Measurements from ENCODE around the gene ST7. TPM values are rescaled to one million over a fixed set of nuclear protein-coding genes. Genes with fewer than 3 reads are reported as not detected.
A peak's percentile ranks its signal among the peaks of the same experiment; 100 is the strongest.

The ST7 gene
- total RNA-seq, 1 experiment from 2014 or later = 9.7 TPM

DNA sequence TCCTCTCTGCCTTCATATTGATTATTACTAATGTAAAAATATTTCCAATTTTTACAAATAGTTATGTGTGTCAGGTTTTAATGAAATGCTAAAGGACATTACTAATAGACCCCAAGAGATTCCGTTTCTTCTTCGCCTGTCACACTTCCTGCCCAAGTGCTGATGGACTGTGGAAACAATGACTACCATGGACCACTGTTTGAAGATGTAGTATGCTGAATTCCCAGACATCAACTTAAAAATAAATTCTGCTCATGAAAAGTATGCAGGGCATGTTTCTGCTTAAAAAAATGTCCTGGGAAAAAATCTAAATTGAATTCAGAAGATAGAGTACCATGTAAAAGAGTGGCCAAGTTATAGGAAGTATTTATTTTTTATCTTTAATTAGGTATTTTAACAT lies 52.1 kb downstream of the ST7 start:
- DNase-seq = no peak

DNA sequence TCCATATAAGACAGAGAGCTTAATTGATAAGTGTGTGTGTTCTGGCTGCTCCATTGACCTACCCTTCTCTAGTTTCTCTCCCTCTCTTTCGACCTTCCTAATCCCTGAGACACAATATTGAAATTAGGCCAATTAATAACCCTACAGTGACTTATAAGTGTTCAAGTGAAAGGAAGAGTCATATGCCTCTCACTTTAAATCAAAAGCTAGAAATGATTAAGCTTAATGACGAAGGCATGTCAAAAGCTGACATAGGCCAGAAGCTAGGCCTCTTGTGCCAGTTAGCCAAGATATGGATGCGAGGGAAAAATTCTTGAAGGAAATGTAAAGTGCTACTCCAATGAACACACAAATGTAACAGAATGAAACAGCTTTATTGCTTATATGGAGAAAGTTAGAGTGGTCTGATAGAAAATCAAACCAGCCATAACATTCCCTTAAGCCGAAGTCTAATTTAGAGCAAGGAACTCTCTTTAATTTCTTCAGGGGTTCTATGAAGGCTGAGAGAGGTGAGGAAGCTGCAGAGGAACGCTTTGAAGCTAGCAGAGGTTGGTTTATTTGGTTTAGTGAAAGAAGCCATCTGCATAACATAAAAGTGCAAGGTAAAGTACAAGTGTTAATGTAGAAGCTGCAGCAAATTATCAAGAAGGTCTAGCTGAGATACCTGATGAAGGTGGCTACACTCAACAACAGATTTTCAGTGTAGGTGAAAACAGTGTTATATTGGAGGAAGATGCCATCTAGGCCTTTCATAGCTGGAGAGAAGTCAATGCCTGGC lies 53.8 kb downstream of the ST7 start:
- H3K4me3 ChIP-seq (ENCODE audit: insufficient read depth, low read depth, low read length) = no peak overlapping the region
- H3K27me3 ChIP-seq (ENCODE audit: control insufficient read depth, insufficient read depth, low read length) = no peaks in the 10 kb centered on the region
- no peaks in the 10 kb centered on the region for H3K36me3 ChIP-seq (replicated peaks; ENCODE audit: control insufficient read depth, insufficient read depth, low read length)
- no peak for DNase-seq

More for the DNA sequence above, 52.1 kb downstream of the ST7 start:
- H3K27me3 ChIP-seq (ENCODE audit: control insufficient read depth, insufficient read depth, low read length) = no peaks in the 10 kb centered on the region
- H3K4me3 ChIP-seq (ENCODE audit: insufficient read depth, low read depth, low read length) = no peak overlapping the region
- H3K36me3 ChIP-seq (replicated peaks; ENCODE audit: control insufficient read depth, insufficient read depth, low read length) = no peaks in the 10 kb centered on the region

- Histone ChIP-seq H3K27me3 (ENCODE audit: control insufficient read depth, insufficient read depth, low read length) (no peaks in the 10 kb centered on the region), H3K36me3 (replicated peaks; ENCODE audit: control insufficient read depth, insufficient read depth, low read length) (no peaks in the 10 kb centered on the region), H3K4me3 (ENCODE audit: insufficient read depth, low read depth, low read length) (no peak overlapping the region)
- no peak for DNase-seq
Measured at GRCh38 chr7:117008118-117008885, 55.0 kb downstream of the ST7 start.

DNA sequence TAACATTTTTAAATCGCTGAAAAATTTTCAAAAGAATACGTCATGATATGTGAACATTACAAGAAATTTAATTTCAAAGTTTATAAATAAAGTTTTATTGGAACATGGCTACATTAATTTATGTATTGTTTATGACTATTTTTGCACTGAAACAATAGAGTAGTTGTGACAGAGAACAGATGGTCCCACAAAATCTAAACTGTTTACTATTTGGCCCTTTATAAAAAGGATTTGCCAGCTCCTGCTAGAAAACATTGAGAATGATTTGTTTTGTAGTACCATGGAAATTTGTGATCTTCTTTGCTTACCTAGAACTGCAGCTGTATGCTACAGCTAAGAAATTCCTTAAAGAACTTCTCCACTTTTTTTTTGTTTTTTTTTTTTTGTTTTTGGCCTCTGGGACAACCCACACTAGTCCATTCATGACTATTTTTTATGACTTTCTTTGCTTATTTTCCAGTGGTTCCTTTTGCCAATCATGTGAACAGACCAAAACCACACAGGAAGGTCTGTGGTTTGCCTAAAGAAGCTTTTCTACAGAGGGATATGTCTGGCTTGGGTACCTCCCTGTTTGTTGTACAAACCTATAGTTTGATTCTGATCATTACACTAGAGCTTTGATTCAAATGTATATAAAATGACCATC lies 55.7 kb downstream of the ST7 start:
- no peak for DNase-seq
- no peak overlapping the region for H3K4me3 ChIP-seq (ENCODE audit: insufficient read depth, low read depth, low read length)
- H3K27me3 ChIP-seq (ENCODE audit: control insufficient read depth, insufficient read depth, low read length) = no peaks in the 10 kb centered on the region
- no peaks in the 10 kb centered on the region for H3K36me3 ChIP-seq (replicated peaks; ENCODE audit: control insufficient read depth, insufficient read depth, low read length)

DNA sequence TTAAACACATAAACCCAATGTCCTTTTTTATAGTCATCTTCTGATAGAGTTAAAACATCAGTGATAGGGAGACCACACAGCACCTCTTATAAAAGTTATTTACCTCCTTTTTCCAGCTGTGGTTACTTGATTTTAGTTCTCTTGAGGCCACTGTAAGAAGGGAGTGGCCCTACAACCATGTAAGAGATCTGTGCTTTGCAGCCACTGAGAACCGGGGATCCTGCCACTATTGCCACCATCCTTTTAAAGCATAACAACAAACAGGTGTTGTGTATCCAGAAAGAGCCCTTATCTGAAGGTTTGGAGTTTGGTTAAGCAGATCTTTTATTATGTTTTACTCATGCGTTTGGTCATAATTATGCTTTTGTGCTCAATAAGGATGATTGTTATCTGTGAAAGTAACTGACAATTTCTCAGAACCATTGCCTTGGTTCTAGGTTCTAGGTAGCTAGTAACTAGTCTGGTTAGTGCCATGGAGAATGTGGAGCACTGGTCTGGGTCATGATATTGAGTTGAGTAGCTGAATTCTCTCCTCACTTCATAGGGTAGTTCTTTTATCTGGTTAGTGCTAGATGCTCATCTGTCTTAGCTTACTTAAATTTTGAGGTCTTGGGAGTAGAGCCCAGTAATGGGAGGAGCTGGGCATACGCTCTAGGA lies 56.5 kb downstream of the ST7 start:
- Histone ChIP-seq H3K36me3 (replicated peaks; ENCODE audit: control insufficient read depth, insufficient read depth, low read length) (no peaks in the 10 kb centered on the region), H3K27me3 (ENCODE audit: control insufficient read depth, insufficient read depth, low read length) (no peaks in the 10 kb centered on the region), H3K4me3 (ENCODE audit: insufficient read depth, low read depth, low read length) (no peak overlapping the region)
- DNase-seq = no peak

DNA sequence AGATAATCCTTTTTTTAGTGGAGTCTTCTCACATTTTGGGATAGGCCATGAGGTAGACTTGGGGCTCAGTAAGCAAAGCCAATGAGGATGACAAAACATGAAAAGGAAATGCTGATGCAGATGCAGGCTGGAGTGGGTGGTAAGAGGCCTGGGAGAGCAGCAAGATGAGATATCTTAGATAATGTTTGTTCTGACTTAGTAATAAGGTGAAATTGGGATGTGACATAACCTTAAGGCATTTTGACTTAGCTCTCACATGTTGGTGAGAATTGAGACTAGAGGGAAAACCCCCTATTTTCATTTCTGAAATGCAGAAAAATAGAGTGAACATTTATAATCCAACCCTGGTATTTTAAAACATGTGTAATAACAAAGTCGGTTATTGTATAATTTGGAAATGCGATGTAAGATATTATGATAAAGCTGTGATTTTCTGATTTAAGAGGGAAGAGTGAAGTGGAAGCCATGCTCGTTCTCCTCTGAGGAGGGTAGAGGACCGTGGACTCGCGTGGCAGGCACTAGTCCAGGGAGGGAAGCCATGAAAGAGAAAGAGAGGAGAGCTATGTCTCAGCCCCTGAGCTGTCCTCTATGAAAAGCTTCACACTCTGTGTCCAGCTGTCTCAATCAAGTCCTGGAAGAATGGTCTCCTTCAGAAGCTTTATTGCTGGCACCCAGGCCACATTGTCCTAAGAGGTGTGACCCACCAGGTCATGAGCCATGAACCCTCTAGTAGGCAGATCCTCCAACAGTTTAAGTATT lies 57.3 kb downstream of the ST7 start:
- H3K4me3 ChIP-seq (ENCODE audit: insufficient read depth, low read depth, low read length) = no peak overlapping the region
- no peak for DNase-seq
- H3K36me3 ChIP-seq (replicated peaks; ENCODE audit: control insufficient read depth, insufficient read depth, low read length) = no peaks in the 10 kb centered on the region
- no peaks in the 10 kb centered on the region for H3K27me3 ChIP-seq (ENCODE audit: control insufficient read depth, insufficient read depth, low read length)

DNA sequence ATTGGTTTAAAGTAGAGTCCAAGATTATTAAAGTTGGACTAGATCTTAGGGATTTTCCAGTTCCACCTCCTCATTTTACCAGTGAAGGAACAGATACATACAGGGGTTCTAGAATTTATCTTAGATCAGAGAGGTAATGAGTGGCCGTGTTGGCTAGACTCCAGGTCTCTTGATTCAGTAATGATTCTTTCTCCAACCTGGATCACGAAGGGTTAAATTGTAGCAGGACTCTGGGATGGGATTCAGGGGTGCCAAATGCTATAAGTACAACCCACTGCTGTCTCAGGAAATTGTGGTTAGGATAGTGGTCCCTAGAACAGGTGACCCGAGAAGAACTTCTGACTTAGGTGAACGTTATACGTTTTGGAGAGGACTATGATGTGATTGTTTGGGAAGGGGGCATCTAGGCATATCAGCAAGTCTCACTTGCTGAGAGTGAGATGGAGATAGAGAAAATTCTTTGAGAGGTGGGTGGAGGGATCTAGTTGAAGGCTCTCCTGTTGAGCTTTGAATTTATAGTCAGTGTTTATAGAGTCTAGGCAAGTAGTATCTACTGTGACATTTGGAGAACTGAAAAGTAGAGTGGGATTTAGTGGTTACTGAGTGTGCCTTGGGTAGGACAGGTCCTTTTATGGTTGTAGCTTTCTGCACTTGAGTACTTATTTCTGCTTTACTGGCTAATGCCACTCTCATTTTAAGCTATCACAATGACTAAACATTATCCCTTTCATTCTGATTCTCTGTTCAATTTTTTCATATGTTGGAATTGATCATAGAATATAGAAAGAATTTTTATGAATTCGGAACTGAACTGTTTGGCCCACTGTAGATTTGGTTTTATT lies 58.3 kb downstream of the ST7 start:
- no peak for DNase-seq
- no peak overlapping the region for H3K4me3 ChIP-seq (ENCODE audit: insufficient read depth, low read depth, low read length)
- no peaks in the 10 kb centered on the region for H3K36me3 ChIP-seq (replicated peaks; ENCODE audit: control insufficient read depth, insufficient read depth, low read length)
- no peaks in the 10 kb centered on the region for H3K27me3 ChIP-seq (ENCODE audit: control insufficient read depth, insufficient read depth, low read length)

- no peak for DNase-seq
- Histone ChIP-seq H3K36me3 (replicated peaks; ENCODE audit: control insufficient read depth, insufficient read depth, low read length) (no peaks in the 10 kb centered on the region), H3K27me3 (ENCODE audit: control insufficient read depth, insufficient read depth, low read length) (no peaks in the 10 kb centered on the region), H3K4me3 (ENCODE audit: insufficient read depth, low read depth, low read length) (no peak overlapping the region)
Measured at GRCh38 chr7:117012284-117012683, 59.0 kb downstream of the ST7 start.

DNA sequence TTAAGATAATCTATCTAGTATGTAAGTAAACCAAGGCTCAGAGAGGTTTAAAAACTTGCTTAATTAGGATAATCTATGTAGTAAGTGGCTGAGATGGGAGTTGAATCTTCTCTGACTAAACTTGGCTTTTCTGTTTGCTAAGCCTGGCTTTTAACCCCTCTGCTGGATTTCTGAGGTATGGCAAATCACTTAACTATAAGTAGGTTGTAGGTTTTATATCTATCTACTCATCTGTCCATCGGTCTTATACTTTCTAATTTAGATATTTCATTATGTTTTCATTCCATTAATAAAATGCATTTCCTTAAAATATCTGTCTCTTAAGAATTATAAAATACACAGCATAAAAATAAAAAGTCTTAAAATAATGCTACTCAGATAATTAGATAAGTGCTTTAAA lies 59.4 kb downstream of the ST7 start:
- Histone ChIP-seq H3K27me3 (ENCODE audit: control insufficient read depth, insufficient read depth, low read length) (no peaks in the 10 kb centered on the region), H3K4me3 (ENCODE audit: insufficient read depth, low read depth, low read length) (no peak overlapping the region), H3K36me3 (replicated peaks; ENCODE audit: control insufficient read depth, insufficient read depth, low read length) (no peaks in the 10 kb centered on the region)
- DNase-seq = peak; percentile 27

DNA sequence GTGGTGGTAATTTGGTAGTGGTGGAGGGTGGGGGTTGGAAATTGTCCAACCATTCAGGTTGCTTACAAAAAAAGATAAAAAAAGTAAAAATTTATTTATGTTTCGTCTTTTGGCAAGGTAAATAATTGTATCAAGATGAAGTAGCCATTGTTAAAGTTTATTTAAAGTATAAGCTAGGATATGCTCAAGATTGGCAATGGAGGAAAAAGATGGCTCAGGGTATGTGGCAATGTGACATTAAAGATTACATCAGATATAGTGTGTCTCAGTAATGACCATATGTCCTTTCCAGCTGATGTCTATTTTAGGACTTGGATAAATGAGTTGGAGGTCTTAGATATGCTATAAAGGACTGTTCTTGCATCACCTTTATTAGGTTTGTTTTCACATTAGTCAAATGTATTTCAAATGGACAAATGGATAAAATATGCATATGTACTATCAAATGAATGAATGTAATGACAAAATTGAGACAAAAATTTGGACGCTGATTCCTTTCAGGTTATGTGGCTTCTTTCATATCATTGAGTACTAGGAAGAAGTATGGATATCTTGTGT lies 60.9 kb downstream of the ST7 start:
- Histone ChIP-seq H3K4me3 (ENCODE audit: insufficient read depth, low read depth, low read length) (no peak overlapping the region), H3K27me3 (ENCODE audit: control insufficient read depth, insufficient read depth, low read length) (no peaks in the 10 kb centered on the region), H3K36me3 (replicated peaks; ENCODE audit: control insufficient read depth, insufficient read depth, low read length) (no peaks in the 10 kb centered on the region)
- no peak for DNase-seq

DNA sequence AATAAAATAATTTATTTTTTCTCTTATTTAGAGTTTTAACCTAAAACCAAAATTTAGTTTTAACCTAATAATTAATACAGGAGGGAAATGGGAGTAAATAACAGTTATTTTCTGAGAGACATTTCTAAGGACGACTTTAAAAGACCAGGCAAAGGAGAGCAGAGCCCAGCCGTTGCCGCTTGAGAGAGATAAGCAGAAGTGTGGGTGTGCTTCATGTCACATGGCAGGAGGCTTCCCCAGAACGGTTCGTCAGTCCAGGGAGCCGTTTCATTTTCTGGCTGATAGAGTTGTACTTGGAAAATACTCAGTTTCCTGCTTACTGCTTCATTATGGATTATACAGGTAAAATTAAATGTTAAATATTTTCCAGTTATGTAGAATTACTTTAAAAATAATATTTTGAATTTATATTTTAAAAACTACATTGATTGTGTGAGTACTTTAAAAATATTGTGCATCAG lies 61.4 kb downstream of the ST7 start:
- Histone ChIP-seq H3K36me3 (replicated peaks; ENCODE audit: control insufficient read depth, insufficient read depth, low read length) (no peaks in the 10 kb centered on the region), H3K27me3 (ENCODE audit: control insufficient read depth, insufficient read depth, low read length) (no peaks in the 10 kb centered on the region), H3K4me3 (ENCODE audit: insufficient read depth, low read depth, low read length) (no peak overlapping the region)
- DNase-seq = no peak

- H3K36me3 ChIP-seq (replicated peaks; ENCODE audit: control insufficient read depth, insufficient read depth, low read length) = no peaks in the 10 kb centered on the region
- no peak for DNase-seq
- H3K27me3 ChIP-seq (ENCODE audit: control insufficient read depth, insufficient read depth, low read length) = no peaks in the 10 kb centered on the region
- H3K4me3 ChIP-seq (ENCODE audit: insufficient read depth, low read depth, low read length) = no peak overlapping the region
Measured at GRCh38 chr7:117015258-117016184, 62.2 kb downstream of the ST7 start.

All from H7 (cell line).